Measurements from ENCODE around the gene CHCHD3.

Gene CHCHD3

DNA sequence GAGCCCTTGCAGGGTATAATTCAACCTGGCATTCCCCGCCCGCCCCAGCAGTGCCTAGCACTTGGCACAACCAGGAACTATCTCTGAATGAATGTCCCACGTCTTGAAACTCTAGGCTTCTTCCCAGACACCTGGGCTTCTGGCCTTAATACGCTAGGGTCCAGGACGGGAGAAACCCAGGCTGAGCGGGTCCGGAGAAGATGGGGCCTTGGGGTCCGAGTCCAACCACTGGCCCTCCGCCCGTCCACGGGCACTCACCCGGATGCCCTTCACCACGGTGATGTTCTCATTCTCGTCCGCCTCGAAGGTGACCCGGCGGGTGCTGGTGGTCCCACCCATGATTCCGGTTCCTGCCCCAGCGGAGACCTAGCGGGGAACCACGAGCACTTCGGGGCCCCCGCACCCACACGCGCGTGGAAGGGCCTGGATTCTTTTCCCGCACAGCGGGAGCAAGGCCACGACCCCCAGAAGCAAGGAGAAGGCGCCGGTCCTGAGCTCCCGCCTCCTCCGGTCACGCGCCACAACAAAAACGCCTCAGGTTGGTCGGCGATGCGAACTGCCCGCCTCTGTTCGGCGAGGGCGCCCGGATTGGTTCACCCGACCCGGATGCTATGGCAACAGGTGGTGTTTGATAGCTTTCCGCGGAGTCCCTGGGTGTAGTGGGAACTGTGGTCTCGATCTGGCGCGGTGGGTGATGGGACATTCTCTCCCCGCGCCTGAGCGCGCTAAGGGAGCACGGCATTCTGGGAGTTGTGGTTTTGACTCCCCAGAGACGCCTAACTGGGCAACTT lies at the start of gene CHCHD3:
Gene CHCHD3 (minus strand): TSS at position 492 of the 791 bp plus-strand sequence. CDS start 153 bp downstream, at position 339.
- peak; percentile 97 for DNase-seq (ENCODE audit: extremely low read depth, insufficient read length)
- TF ChIP-seq, protein P1, sequence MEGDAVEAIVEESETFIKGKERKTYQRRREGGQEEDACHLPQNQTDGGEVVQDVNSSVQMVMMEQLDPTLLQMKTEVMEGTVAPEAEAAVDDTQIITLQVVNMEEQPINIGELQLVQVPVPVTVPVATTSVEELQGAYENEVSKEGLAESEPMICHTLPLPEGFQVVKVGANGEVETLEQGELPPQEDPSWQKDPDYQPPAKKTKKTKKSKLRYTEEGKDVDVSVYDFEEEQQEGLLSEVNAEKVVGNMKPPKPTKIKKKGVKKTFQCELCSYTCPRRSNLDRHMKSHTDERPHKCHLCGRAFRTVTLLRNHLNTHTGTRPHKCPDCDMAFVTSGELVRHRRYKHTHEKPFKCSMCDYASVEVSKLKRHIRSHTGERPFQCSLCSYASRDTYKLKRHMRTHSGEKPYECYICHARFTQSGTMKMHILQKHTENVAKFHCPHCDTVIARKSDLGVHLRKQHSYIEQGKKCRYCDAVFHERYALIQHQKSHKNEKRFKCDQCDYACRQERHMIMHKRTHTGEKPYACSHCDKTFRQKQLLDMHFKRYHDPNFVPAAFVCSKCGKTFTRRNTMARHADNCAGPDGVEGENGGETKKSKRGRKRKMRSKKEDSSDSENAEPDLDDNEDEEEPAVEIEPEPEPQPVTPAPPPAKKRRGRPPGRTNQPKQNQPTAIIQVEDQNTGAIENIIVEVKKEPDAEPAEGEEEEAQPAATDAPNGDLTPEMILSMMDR (IDR thresholded peaks at IDR 0.05; ENCODE audit: insufficient read depth, low read length, poor library complexity, severe bottlenecking), result no peak
- H3K27me3 ChIP-seq (replicated peaks; ENCODE audit: control insufficient read depth, insufficient read depth, low read length), result no peaks in the 10 kb centered on the region
- no peaks in the 10 kb centered on the region; the same call in 1 of the 2 replicates for H3K36me3 ChIP-seq (ENCODE audit: control insufficient read depth, insufficient read depth, low read length)
- peak within 1 kb of the TSS; percentile 97 for H3K4me3 ChIP-seq (replicated peaks; ENCODE audit: low read depth, low read length)

DNA sequence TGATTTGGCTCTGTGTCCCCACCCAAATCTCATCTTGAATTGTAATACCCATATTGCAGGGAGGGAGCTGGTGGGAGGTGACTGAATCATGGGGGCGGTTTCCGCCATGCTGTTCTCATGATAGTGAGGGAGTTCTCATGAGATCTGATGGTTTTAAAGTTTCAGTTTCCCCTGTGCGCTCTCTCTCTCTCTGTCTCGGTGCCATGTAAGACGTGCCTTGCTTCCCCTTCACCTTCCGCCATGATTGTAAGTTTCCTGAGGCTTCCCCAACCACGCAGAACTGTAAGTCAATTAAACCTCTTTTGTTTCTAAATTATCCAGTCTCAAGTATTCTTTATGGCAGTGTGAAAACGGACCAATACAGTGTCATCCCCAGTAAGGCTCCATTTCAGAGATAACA lies 48.3 kb upstream of the CHCHD3 start:
- TF ChIP-seq, protein P1 (IDR thresholded peaks at IDR 0.05; ENCODE audit: insufficient read depth, low read length, poor library complexity, severe bottlenecking), result no peak
- Histone ChIP-seq H3K4me3 (replicated peaks; ENCODE audit: low read depth, low read length) (no peak overlapping the region), H3K27me3 (replicated peaks; ENCODE audit: control insufficient read depth, insufficient read depth, low read length) (no peaks in the 10 kb centered on the region), H3K36me3 (ENCODE audit: control insufficient read depth, insufficient read depth, low read length) (no peaks in the 10 kb centered on the region)
- no peak for DNase-seq (ENCODE audit: extremely low read depth, insufficient read length)

DNA sequence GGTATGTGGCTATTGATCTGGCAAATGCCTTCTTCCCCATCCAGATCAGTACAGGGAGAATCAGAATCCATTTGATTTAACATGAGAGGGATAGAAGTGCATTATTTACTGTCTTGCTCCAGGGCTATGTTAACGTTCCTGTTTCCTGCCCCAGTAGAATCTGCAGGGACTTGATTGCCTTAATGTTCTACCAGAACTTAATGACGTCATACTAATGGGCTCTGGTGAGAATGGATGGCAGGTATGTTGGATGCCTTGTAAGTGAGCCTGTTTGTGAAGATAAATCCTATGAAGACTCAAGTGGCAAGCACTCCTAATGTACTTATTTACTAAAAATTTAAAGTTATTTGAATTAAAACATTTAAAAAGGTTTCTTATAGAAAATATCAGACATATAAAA lies 44.5 kb upstream of the CHCHD3 start:
- DNase-seq (ENCODE audit: extremely low read depth, insufficient read length), result no peak
- TF ChIP-seq, protein P1 (IDR thresholded peaks at IDR 0.05; ENCODE audit: insufficient read depth, low read length, poor library complexity, severe bottlenecking), result no peak
- Histone ChIP-seq H3K36me3 (ENCODE audit: control insufficient read depth, insufficient read depth, low read length) (no peaks in the 10 kb centered on the region), H3K27me3 (replicated peaks; ENCODE audit: control insufficient read depth, insufficient read depth, low read length) (no peaks in the 10 kb centered on the region), H3K4me3 (replicated peaks; ENCODE audit: low read depth, low read length) (no peak overlapping the region)

DNA sequence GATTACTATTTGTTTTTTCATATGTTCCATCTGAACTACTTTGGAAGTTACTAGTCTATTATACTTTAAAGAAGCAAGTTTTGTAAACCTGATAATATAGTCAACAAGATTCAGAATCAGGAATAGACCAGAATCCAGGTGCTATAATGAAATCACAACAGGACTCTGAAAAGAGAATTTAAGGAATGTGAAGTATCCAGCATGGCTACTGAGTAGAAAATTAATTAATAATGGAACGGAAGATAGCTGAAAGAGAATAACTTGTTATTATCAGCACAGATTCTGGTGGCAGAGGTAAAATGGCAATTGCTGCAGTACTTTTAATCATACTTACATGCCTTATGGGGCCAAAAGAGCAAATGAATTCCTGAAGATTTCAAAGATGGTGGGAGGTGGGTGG lies 43.1 kb upstream of the CHCHD3 start:
- TF ChIP-seq, protein P1 (IDR thresholded peaks at IDR 0.05; ENCODE audit: insufficient read depth, low read length, poor library complexity, severe bottlenecking), result no peak
- Histone ChIP-seq H3K36me3 (ENCODE audit: control insufficient read depth, insufficient read depth, low read length) (no peaks in the 10 kb centered on the region), H3K4me3 (replicated peaks; ENCODE audit: low read depth, low read length) (no peak overlapping the region), H3K27me3 (replicated peaks; ENCODE audit: control insufficient read depth, insufficient read depth, low read length) (no peaks in the 10 kb centered on the region)
- no peak for DNase-seq (ENCODE audit: extremely low read depth, insufficient read length)

DNA sequence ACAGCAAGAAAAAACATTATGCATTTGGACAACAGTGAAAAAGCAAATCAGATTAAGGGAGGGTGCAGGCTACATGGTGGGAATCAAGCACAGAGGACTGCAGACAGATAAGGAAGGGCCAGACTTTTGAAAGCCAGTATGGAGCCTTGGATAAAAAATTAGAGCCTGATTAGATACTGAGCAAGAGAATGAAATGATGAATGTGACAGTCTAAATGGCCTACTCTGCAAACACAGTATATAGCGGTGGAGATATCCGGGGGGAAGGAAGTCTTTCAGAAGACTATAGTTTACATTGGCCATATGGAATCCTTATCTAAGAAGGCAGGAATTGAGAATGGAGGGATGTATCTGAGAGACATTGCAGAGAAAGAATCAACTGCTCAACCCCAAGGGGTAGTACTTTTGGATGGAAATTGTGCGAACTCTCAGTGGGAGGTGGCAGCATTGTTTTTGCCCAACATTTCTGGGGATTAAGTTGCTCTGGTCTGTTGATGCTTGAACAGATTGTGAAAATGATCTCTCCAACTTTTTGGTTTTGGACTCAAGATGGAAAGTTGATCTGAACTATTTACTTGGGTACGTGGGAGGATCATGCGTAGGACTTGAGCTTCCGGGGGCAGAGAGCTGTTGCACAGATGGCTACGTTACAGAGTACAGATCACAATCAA lies 39.4 kb upstream of the CHCHD3 start:
- Histone ChIP-seq H3K27me3 (replicated peaks; ENCODE audit: control insufficient read depth, insufficient read depth, low read length) (no peaks in the 10 kb centered on the region; the same call in 1 of the 2 replicates), H3K4me3 (replicated peaks; ENCODE audit: low read depth, low read length) (no peak overlapping the region), H3K36me3 (ENCODE audit: control insufficient read depth, insufficient read depth, low read length) (no peaks in the 10 kb centered on the region)
- DNase-seq (ENCODE audit: extremely low read depth, insufficient read length), result no peak
- TF ChIP-seq, protein P1 (IDR thresholded peaks at IDR 0.05; ENCODE audit: insufficient read depth, low read length, poor library complexity, severe bottlenecking), result no peak

All from GM06990 (cell line).